GM12878 (cell line): Measurements from ENCODE around the gene RUFY3. TPM values are rescaled to one million over a fixed set of nuclear protein-coding genes. Genes with fewer than 3 reads are reported as not detected.

Experiments used
- ATAC-seq: fragments of 200-7000 bp; cut with Tn5 transposase; 3 replicates; pipeline ENCODE4 v1.9.1; 2020; ENCODE audit warnings: mild to moderate bottlenecking, moderate library complexity
- BruUV-seq: library from RNA; stranded (reverse); fragments of 400-500 nt; replicated peaks from 2 replicates; lab custom pipeline; 2021; lab: Mats Ljungman, UMichigan
- CTCF ChIA-PET: fragments of 300-600 bp; sonication (Branson Sonifier 250); formaldehyde crosslinking; extraction: SDS; loops from one replicate; lab custom pipeline; 2021; ENCODE audit warnings: inconsistent platforms; lab: Yijun Ruan, JAX
- POLR2A ChIA-PET: fragments of 350-600 bp; formaldehyde crosslinking; extraction: SDS; loops from one replicate; lab custom pipeline; 2021; ENCODE audit warnings: inconsistent platforms; lab: Charles Lee
- RAD21 ChIA-PET: fragments of 300-600 bp; sonication (Branson Sonifier 250); formaldehyde crosslinking; loops from one replicate; lab custom pipeline; 2023; ENCODE audit warnings: antibody characterized with exemption; ENCODE audit not compliant: unreplicated experiment; lab: Charles Lee
- SMC1A ChIA-PET: fragments of 300-600 bp; sonication (Branson Sonifier 250); formaldehyde crosslinking; loops from one replicate; lab custom pipeline; 2023; ENCODE audit not compliant: unreplicated experiment, uncharacterized antibody; lab: Charles Lee
- DNase-seq: peaks from one replicate; pipeline ENCODE4 v3.0.0-alpha.2; 2011; ENCODE audit warnings: low read depth, low spot score
- FAIRE-seq: peaks from 3 replicates; lab custom pipeline; 2011; peaks lifted over from hg19 to GRCh38; lab: Jason Lieb, UNC
- H2AFZ ChIP-seq: 2 replicates; pipeline ENCODE4 v1.6.0; 2011; ENCODE audit warnings: low read depth, low read length, control low read depth; ENCODE audit not compliant: control insufficient read depth
- H3K27ac ChIP-seq: 2 replicates; pipeline ENCODE4 v1.5.1; 2011; ENCODE audit warnings: control low read depth; ENCODE audit not compliant: control insufficient read depth, insufficient read depth
- H3K27me3 ChIP-seq, 2 experiments: replicated peaks in 1 of 2; 2 replicates each; pipeline versions ENCODE4 v1.6.0 to v1.6.1; 2011; ENCODE audit warnings: low read length in 1 of 2; ENCODE audit not compliant: control insufficient read depth in 2 of 2, insufficient read depth in 2 of 2
- H3K36me3 ChIP-seq, 2 experiments: 2 replicates each; pipeline ENCODE4 v1.5.1; 2011; ENCODE audit warnings: low read length in 1 of 2; ENCODE audit not compliant: control insufficient read depth in 2 of 2, insufficient read depth in 2 of 2
- H3K4me1 ChIP-seq: 2 replicates; pipeline ENCODE4 v1.6.1; 2011; ENCODE audit warnings: mild to moderate bottlenecking, low read length, moderate library complexity, mixed read lengths; ENCODE audit not compliant: control insufficient read depth, insufficient read depth
- H3K4me2 ChIP-seq: 2 replicates; pipeline ENCODE4 v1.6.0; 2011; ENCODE audit warnings: control low read depth; ENCODE audit not compliant: control insufficient read depth, insufficient read depth
- H3K4me3 ChIP-seq: fragments of 200-600 bp; sonication (generic); 2 replicates; pipeline ENCODE4 v1.5.1; 2016
- H3K79me2 ChIP-seq: 2 replicates; pipeline ENCODE4 v1.6.0; 2011; ENCODE audit warnings: low read length; ENCODE audit not compliant: control insufficient read depth, insufficient read depth
- H3K9ac ChIP-seq: 2 replicates; pipeline ENCODE4 v1.8.0; 2011; ENCODE audit warnings: low read length, control low read depth, mixed read lengths; ENCODE audit not compliant: control insufficient read depth, insufficient read depth
- H3K9me3 ChIP-seq: replicated peaks from 3 replicates; pipeline ENCODE4 v1.5.1; 2011; ENCODE audit warnings: mild to moderate bottlenecking, low read length; ENCODE audit not compliant: control insufficient read depth, insufficient read depth
- H4K20me1 ChIP-seq: 2 replicates; pipeline ENCODE4 v1.6.0; 2011; ENCODE audit not compliant: control insufficient read depth, insufficient read depth
- ATF7 ChIP-seq: fragments of 450-650 bp; IDR thresholded peaks from 2 replicates; pipeline ENCODE4 v1.6.1; 2016; ENCODE audit warnings: low read depth, mild to moderate bottlenecking
- BCL11A ChIP-seq: IDR thresholded peaks from 2 replicates; pipeline ENCODE4 v1.6.1; 2011; ENCODE audit warnings: low read depth, low read length
- BMI1 ChIP-seq: fragments of 450-650 bp; IDR thresholded peaks from 2 replicates; pipeline ENCODE4 v1.6.1; 2016; ENCODE audit warnings: mild to moderate bottlenecking, moderate library complexity, borderline replicate concordance
- BRCA1 ChIP-seq: IDR thresholded peaks from 2 replicates; pipeline ENCODE4 v1.6.1; 2011; ENCODE audit warnings: low read depth, low read length, improper control_type of control experiment
- ELK1 ChIP-seq: IDR thresholded peaks from 2 replicates; pipeline ENCODE4 v1.6.1; 2012; ENCODE audit warnings: low read depth, low read length, improper control_type of control experiment
- EP300 ChIP-seq, 2 experiments: fragments of 150-350 bp in 1 of 2; IDR thresholded peaks; 2 replicates each; pipeline ENCODE4 v1.6.1; 2011 to 2012; ENCODE audit warnings: low read depth in 2 of 2, low read length in 2 of 2, borderline replicate concordance in 1 of 2, improper control_type of control experiment in 1 of 2, inconsistent platforms in 1 of 2; ENCODE audit not compliant: control insufficient read depth in 1 of 2
- HDGF ChIP-seq: fragments of 450-650 bp; IDR thresholded peaks from 2 replicates; pipeline ENCODE4 v1.6.1; 2016; ENCODE audit warnings: antibody characterized with exemption
- NBN ChIP-seq: fragments of 450-650 bp; IDR thresholded peaks from 2 replicates; pipeline ENCODE4 v1.6.1; 2016
- NR2C1 ChIP-seq: fragments of 450-650 bp; IDR thresholded peaks from 2 replicates; pipeline ENCODE4 v1.6.1; 2017; ENCODE audit warnings: antibody characterized with exemption, mild to moderate bottlenecking, moderate library complexity
- NR2F1 ChIP-seq: fragments of 450-650 bp; conservative IDR thresholded peaks from 2 replicates; pipeline ENCODE4 v1.6.1; 2017; ENCODE audit warnings: mild to moderate bottlenecking
- PAX5 ChIP-seq: IDR thresholded peaks from 2 replicates; pipeline ENCODE4 v1.6.1; 2011; ENCODE audit warnings: low read depth, low read length, borderline replicate concordance
- POLR2AphosphoS5 ChIP-seq: IDR thresholded peaks from 2 replicates; pipeline ENCODE4 v1.6.1; 2011; ENCODE audit warnings: mild to moderate bottlenecking, low read length, inconsistent platforms
- RCOR1 ChIP-seq: conservative IDR thresholded peaks from 2 replicates; pipeline ENCODE4 v1.6.1; 2012; ENCODE audit warnings: low read depth, low read length, improper control_type of control experiment
- TARDBP ChIP-seq: IDR thresholded peaks from 2 replicates; pipeline ENCODE4 v1.6.1; 2016; ENCODE audit warnings: borderline replicate concordance
- WRNIP1 ChIP-seq: IDR thresholded peaks from 2 replicates; pipeline ENCODE4 v1.6.1; 2011; ENCODE audit warnings: low read depth, low read length, improper control_type of control experiment, borderline replicate concordance
- ZNF274 ChIP-seq: IDR thresholded peaks from one replicate; pipeline ENCODE4 v1.8.0; 2011; ENCODE audit not compliant: insufficient read length, insufficient read depth
- WGBS: methylation state at CpG from one replicate; pipeline ENCODE4 v1.1.6; 2016; ENCODE audit warnings: low lambda C conversion rate; ENCODE audit not compliant: insufficient replicate concordance, insufficient coverage; ENCODE audit errors: missing lambda C conversion rate; 5-methylcytosine and 5-hydroxymethylcytosine counted together
- in situ Hi-C: fragments of 300-500 bp; cut with MboI; formaldehyde crosslinking; loops from 9 replicates; pipeline ENCODE4 v1.14.3; 2018; ENCODE audit warnings: mixed read lengths
- intact Hi-C: fragments of 100-400 bp; cut with micrococcal nuclease; formaldehyde crosslinking; loops from one replicate; pipeline ENCODE4 v1.14.2; 2022; ENCODE audit not compliant: unreplicated experiment
- polyA plus RNA-seq, 11 experiments: library from polyadenylated mRNA; depleted of rRNA in 4 of 11; unstranded in 6 of 11; stranded (reverse) in 5 of 11; fragments of >200 nt; fragmentation: Nextera tagmentation in 4 of 11; fragmentation: Illumina TruSeq in 1 of 11; extraction: Ambion mirVana in 4 of 11; extraction: Trizol in 1 of 11; gene quantifications; 1 replicate in 1 of 11; 2 replicates in 10 of 11; pipeline versions ENCODE4 v1.2.1 to v1.2.3, GENCODE V29; 2011 to 2016; ENCODE audit warnings: inconsistent platforms in 2 of 11, missing spikeins in 2 of 11, low read depth in 1 of 11
- total RNA-seq, 4 experiments: library from RNA; depleted of rRNA in 3 of 4; stranded (reverse); fragments of >200 nt in 3 of 4; fragmentation: Illumina TruSeq in 1 of 4; extraction: Trizol in 1 of 4; gene quantifications; 2 replicates each; pipeline versions ENCODE4 v1.2.1 to v1.2.3, GENCODE V29; 2013 to 2021
- TF ChIP-seq, protein P1 (sequence below): fragments of 450-650 bp; IDR thresholded peaks from 2 replicates; pipeline ENCODE4 v1.6.1; 2017; ENCODE audit warnings: antibody characterized with exemption, mild to moderate bottlenecking, moderate library complexity

The RUFY3 gene
- total and polyA plus RNA-seq, 10 of the 15 experiments (the other 5 are each of a cell fraction or from before 2014, with no cell fraction given), result 5.1 to 28.3 (median 13.1) TPM

DNA sequence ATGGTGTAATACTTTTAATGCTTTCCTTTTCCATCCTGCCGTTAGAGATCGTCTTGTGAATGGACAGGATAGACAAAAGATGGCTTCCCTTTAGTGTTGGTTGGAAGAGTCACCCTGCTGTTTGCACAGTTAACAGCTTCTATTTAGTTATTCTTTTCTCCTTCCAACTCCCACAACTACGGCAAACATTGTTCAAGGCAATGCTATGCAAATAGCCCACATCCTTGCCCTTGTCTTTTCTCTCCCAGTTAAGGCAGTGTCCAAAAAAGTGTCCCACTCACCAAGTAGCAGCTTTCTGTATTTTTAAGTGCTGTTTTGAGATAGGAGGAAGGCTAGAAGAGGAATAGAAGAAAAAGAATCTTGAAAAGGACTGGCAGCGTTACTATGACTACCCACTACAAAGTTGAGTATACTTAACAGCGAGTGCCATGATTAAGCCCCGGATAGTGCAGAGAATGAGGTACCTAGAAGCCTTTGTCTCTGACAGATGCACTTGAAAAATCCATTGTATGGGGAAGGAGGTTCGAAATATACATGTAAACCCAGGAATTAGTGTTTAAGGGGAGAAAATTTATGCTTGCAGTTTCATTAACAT is 12.1 kb upstream of the RUFY3 start:
- no peaks in the 10 kb centered on the region for H3K36me3 ChIP-seq
- ChIA-PET SMC1A (interaction anchor here (0.6 kb wide), 1 partner anchor 44 kb away, joined by 3 read pairs; no protein-coding TSS in a partner anchor), RAD21 (no interaction called here), CTCF (interaction anchor here (7.5 kb wide), 1 partner anchor 26 kb away, joined by 77 read pairs; no protein-coding TSS in a partner anchor), POLR2A (no interaction called here)
- intact Hi-C loops, result loop anchor here (5.0 kb wide), 1 partner anchor 128 kb away; the partner anchor contains the start of gene GRSF1
- H2AFZ ChIP-seq, result no peak overlapping the region
- 89% methylated on average over 7 of the region's 7 CpGs for WGBS
- H3K9me3 ChIP-seq, result no peaks in the 10 kb centered on the region
- no peak overlapping the region for H3K4me2 ChIP-seq
- peaks cover 16% of the 10 kb centered on the region for H3K4me1 ChIP-seq
- in situ Hi-C loops, result no loop called here
- no TSS peak for BruUV-seq
- DNase-seq (no peak), ATAC-seq (no peak), FAIRE-seq (no peak)
- peaks cover 2% of the 10 kb centered on the region; the same call in 1 of the 2 replicates for H3K79me2 ChIP-seq
- H3K27ac ChIP-seq, result no peak overlapping the region
- TF ChIP-seq ZNF274 (no peak), NBN (no peak), TARDBP (no peak), BMI1 (no peak), HDGF (no peak), NR2F1 (no peak), WRNIP1 (no peak), RCOR1 (no peak), PAX5 (no peak), BRCA1 (no peak), BCL11A (no peak), ATF7 (no peak), ELK1 (no peak), NR2C1 (no peak), POLR2AphosphoS5 (no peak), EP300 (IDR thresholded peaks at IDR 0.05; ENCODE audit: borderline replicate concordance in 1 of 2, control insufficient read depth in 1 of 2, low read depth in 2 of 2, low read length in 2 of 2) (no peak)
- TF ChIP-seq, protein P1, sequence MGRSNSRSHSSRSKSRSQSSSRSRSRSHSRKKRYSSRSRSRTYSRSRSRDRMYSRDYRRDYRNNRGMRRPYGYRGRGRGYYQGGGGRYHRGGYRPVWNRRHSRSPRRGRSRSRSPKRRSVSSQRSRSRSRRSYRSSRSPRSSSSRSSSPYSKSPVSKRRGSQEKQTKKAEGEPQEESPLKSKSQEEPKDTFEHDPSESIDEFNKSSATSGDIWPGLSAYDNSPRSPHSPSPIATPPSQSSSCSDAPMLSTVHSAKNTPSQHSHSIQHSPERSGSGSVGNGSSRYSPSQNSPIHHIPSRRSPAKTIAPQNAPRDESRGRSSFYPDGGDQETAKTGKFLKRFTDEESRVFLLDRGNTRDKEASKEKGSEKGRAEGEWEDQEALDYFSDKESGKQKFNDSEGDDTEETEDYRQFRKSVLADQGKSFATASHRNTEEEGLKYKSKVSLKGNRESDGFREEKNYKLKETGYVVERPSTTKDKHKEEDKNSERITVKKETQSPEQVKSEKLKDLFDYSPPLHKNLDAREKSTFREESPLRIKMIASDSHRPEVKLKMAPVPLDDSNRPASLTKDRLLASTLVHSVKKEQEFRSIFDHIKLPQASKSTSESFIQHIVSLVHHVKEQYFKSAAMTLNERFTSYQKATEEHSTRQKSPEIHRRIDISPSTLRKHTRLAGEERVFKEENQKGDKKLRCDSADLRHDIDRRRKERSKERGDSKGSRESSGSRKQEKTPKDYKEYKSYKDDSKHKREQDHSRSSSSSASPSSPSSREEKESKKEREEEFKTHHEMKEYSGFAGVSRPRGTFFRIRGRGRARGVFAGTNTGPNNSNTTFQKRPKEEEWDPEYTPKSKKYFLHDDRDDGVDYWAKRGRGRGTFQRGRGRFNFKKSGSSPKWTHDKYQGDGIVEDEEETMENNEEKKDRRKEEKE, result no peak
- no peak overlapping the region for H3K4me3 ChIP-seq
- H3K9ac ChIP-seq, result no peak overlapping the region
- no peaks in the 10 kb centered on the region for H3K27me3 ChIP-seq
- H4K20me1 ChIP-seq, result no peaks in the 10 kb centered on the region
